Right ventricle myocardium superior (tissue), 1 donor: Measurements from ENCODE around the gene RTL10. TPM values are rescaled to one million over a fixed set of nuclear protein-coding genes. Genes with fewer than 3 reads are reported as not detected.

Experiments used
- ATAC-seq: fragments of 200-7000 bp; cut with Tn5 transposase; one replicate; pipeline ENCODE4 v1.9.1; 2020; ENCODE audit warnings: mild to moderate bottlenecking; ENCODE audit not compliant: poor library complexity
- DNase-seq: peaks from one replicate; pipeline ENCODE4 v3.0.0-alpha.2; 2020
- intact Hi-C: fragments of 100-400 bp; cut with DNase I; formaldehyde crosslinking; loops from one replicate; pipeline ENCODE4 v1.11.2; 2022
- total RNA-seq: library from RNA; stranded (reverse); fragmentation: NEBNext Ultra II Directional; extraction: Animal tissue kit (Norgen Biotek cat#: 25700); gene quantifications from one replicate; pipeline ENCODE4 v1.2.1, GENCODE V29; 2021
- donor health status: DM: no; HTN: yes; CAD: no; lungs with severe emphysema.

The RTL10 gene
- total RNA-seq, 1 donor from 2014 or later: 6.2 TPM

- intact Hi-C loops: no loop called here
- DNase-seq: no peak
- ATAC-seq: no peak
Observed at GRCh38 chr22:19820880-19821522, 33.7 kb downstream of the RTL10 start.

DNA sequence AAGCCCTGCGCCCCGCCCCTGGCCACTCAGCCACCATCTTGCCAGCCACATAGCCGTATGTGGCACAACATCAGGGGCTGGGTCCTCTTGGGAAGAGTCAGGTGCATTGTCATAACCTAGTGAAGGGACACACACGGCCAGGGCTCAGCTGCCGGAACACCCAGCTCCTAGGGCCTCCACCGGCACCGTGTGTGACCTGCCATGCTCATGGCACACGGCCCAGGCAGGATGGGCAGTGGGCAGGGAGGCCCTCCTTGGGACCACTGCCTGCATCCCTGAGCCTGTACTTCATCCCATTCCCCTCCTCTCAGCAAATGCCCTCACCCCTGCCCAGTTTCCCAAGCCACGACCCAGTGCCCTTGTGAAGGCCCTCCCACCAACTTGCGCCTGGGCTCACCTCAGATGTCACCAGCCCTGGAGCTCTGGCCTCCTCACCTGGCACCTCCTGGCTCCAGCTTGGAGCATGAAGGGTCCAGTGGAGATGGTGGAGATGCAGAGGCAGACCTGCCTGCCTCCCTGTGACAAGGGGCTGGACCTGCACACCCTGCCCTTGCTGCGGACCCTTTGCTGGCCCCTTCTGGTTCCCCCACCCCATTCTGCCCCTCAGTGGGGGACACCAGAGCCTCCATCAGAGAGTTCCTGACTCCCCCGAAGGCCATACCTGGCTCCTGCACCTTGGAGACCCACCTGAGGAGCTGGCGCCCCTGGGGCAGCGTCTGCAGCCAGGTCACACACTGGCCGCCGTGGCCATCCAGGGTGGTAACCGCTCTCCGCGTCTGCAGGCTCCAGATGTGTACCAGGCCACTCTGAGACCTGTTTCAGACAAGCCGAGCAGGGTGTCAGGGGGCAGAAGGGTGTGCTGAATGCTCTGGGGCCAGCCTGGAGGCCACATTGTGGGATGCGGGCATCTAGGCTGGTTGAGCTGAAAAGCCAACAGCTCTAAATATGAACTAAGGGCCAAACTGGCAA is 34.5 kb downstream of the RTL10 start:
- DNase-seq (no peak), ATAC-seq (no peak)
- intact Hi-C loops: no loop called here

GRCh38 chr22:19819208-19819910 is 35.3 kb downstream of the RTL10 start:
- DNase-seq (no peak), ATAC-seq (no peak)
- intact Hi-C loops: no loop called here

GRCh38 chr22:19818324-19819207 is 36.1 kb downstream of the RTL10 start:
- DNase-seq: no peak
- intact Hi-C loops: no loop called here
- no peak for ATAC-seq

DNA sequence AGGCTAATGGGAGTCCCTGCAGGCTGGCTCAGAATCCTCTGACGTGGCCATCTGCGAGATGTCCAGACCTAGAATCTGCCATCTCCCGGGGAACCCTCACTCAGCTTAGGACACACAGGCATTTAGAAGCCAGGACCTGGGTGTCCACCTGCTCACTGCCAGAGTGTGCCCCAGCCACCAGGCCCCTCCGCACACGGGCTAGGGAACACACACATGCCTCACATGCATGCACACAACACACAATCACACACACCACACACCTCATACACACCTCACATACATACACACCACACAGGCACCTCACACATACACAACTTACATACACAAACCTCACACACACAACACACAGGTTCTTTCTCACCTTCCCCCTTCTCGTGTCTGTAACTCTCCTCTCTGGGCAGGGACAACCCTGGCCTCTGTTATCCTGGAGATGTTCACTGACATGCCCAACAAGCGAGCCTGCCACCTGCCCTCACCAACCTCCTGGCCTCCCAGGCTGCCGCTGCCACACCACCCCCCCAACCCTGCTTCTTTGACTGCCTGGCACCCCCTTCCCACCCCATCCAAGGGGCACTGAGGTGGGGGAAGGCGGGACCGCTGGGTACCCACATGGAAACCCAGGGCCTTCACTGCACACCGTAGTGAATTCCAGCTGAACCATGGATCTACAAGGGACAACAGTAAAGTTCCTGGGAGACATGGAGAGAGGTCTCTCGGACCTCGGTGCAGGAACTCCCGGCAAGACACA is 38.1 kb downstream of the RTL10 start:
- DNase-seq (no peak), ATAC-seq (no peak)
- intact Hi-C loops: no loop called here

DNA sequence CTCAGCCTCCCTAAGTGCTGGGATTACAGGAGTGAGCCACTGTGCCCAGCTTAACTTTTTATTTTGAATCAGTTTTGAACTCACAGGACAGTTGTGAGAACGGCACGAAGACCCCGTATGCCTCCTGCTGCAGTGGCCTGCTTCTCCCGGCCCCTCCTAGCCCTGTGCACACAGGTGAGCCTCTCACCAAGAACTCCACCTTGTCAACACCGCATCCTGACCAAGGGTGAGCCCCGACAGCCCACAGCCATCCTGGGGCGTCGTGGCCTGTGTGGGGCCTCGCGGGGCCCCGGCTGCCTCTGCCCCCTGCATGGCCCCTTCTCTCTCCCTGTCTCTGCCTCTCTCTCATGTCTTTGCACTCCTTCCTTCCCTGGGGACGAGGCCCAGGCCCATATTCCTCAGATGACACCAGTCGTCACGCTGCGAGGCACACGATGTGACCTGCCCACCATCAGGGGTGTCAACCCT is 38.8 kb downstream of the RTL10 start:
- intact Hi-C loops: no loop called here
- no peak for ATAC-seq
- DNase-seq: no peak

GRCh38 chr22:19815093-19815822 is 39.4 kb downstream of the RTL10 start:
- no peak for DNase-seq
- no peak for ATAC-seq
- intact Hi-C loops: no loop called here

GRCh38 chr22:19814428-19814827 is 40.2 kb downstream of the RTL10 start:
- intact Hi-C loops: no loop called here
- ATAC-seq (no peak), DNase-seq (no peak)

- no peak for ATAC-seq
- intact Hi-C loops: no loop called here
- no peak for DNase-seq
Observed at GRCh38 chr22:19812910-19813309, 41.8 kb downstream of the RTL10 start.

GRCh38 chr22:19811811-19812771 is 42.6 kb downstream of the RTL10 start:
- intact Hi-C loops: no loop called here
- no peak for DNase-seq
- ATAC-seq: peak; percentile 33

DNA sequence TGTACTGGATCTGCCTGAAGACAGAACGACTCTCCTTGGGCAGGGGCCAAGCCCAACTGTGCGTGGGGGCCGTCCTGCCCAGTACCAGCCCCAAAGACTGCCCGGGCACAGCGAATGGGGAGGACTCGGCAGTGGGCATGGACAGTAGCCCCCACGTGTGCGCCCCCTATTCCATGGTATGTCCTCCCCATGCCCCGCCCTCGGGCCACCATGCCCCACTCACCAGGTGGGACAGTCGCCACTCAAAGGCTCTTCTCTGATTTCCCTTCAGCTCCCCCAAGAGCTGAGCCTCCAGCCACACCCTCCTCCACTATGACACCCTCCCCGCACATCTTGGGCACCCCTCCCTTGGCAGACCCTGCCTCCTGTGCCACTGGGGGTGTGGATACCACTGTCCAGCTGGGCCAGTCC is 43.5 kb downstream of the RTL10 start:
- ATAC-seq (no peak), DNase-seq (no peak)
- intact Hi-C loops: no loop called here

DNA sequence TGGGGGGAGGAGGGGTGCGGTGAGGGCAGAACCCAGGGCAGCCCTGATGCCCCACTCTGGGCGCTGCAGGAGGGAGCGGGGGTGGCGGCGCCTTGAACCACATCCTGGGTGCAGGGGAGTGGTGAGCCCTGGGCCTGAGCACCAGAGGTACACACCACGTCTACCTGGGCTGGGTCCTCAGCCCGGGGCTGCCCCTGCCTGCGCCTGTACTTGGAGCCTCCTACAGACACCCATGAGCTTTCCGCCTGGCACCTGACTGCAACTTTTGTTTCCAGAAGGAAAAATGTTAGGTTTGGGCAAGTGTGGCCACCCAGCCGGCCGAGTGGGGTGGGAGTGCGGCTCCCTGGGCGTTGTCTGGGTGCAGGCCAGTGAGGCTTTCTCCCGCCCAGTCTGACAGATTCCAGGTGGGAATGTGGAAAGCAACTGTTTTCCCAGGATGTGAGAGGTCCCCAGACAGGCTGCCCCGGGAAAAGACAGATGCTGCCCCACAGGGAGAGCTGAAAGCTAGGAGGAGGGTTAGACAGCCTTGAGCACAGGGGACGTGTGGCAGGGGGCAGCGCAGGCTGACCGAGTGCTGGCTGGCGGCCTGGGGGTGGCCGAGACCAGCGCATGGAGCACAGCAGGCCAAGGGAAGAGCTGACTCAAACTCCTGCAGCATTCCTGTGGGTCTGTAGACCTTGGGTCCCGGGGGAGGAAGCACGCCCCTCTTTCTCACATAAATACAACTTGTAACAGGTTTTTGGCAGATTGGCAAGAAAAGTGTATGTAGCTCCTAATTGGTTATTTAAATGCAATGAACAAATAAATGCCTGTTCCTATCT is 44.1 kb downstream of the RTL10 start:
- ATAC-seq (no peak), DNase-seq (no peak)
- intact Hi-C loops: no loop called here

GRCh38 chr22:19809741-19810140 is 44.9 kb downstream of the RTL10 start:
- intact Hi-C loops: loop anchor here (5.0 kb wide), 1 partner anchor 43 kb away; the partner anchor contains the start of genes GNB1L and RTL10
- ATAC-seq: no peak
- no peak for DNase-seq

GRCh38 chr22:19808873-19809478 is 45.7 kb downstream of the RTL10 start:
- intact Hi-C loops: loop anchor here (5.0 kb wide), 1 partner anchor 43 kb away; the partner anchor contains the start of genes GNB1L and RTL10
- peak; percentile 85 for ATAC-seq

More at GRCh38 chr22:19808873-19809478, 45.7 kb downstream of the RTL10 start:
- peak; percentile 66 for DNase-seq
